ENCODE results near the gene VKORC1. TPM values are rescaled to one million over a fixed set of nuclear protein-coding genes. Genes with fewer than 3 reads are reported as not detected.
A peak's percentile ranks its signal among the peaks of the same experiment; 100 is the strongest.

The VKORC1 gene
- total RNA-seq, 2 donors from 2014 or later: 39.5 to 50.3 TPM

DNA sequence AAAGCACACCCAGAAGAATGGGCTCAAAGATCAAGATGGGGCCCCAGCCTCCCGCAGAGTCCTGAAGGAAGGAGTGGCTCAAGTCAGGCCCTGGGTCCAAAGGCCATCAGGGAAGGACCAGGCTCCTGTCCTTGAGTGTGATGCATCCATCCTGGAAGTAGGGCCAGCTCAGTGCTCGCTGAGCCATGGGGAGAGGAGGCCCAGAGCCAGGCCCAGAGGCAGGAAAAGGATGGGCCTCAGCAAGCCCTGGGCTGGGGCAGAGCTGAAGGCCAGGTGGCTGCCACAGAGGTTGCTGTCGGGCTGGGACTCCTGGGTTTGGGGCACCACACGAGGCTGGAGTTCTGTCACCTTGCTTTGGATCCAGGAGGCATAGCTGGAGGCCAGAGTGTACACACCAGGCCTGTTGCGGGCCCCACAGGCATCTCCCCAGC lies 37.3 kb upstream of the VKORC1 start:
- Histone ChIP-seq H3K9ac (ENCODE audit: low read depth in 2 of 2, low read length in 2 of 2) (peak overlapping the region; percentile 24 to 100), H3K36me3 (no peaks in the 10 kb centered on the region), H3K27ac (peak overlapping the region; percentile 98), H3K4me1 (peaks cover 35% of the 10 kb centered on the region), H3K27me3 (no peaks in the 10 kb centered on the region), H3K9me3 (no peaks in the 10 kb centered on the region), H3K4me3 (no peak overlapping the region)
- DNase-seq: peak; percentile 88
- intact Hi-C loops (cut with DNase I): no loop called here
- TF ChIP-seq, protein P1, sequence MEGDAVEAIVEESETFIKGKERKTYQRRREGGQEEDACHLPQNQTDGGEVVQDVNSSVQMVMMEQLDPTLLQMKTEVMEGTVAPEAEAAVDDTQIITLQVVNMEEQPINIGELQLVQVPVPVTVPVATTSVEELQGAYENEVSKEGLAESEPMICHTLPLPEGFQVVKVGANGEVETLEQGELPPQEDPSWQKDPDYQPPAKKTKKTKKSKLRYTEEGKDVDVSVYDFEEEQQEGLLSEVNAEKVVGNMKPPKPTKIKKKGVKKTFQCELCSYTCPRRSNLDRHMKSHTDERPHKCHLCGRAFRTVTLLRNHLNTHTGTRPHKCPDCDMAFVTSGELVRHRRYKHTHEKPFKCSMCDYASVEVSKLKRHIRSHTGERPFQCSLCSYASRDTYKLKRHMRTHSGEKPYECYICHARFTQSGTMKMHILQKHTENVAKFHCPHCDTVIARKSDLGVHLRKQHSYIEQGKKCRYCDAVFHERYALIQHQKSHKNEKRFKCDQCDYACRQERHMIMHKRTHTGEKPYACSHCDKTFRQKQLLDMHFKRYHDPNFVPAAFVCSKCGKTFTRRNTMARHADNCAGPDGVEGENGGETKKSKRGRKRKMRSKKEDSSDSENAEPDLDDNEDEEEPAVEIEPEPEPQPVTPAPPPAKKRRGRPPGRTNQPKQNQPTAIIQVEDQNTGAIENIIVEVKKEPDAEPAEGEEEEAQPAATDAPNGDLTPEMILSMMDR (IDR thresholded peaks at IDR 0.05): no peak

DNA sequence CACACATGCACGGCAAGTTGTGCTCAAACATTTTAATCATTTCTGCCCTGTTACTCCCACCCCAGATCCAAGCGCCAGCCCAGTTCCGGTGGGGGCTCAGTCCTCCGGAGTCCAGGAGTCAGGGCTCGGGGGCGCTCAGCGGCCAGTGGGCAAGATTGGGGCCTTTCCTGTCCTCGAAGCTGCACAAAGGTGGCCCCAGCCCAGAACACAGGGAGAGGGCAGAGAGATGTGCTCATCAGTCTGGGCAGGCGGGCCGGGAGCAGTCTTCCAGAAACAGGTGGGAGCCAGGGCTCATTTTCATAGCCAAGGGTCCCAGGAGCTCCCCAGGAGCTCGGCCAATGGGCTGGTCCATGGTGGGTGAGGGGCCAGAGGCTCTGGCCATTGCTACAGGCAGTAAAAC lies 36.8 kb upstream of the VKORC1 start:
- peak overlapping the region; percentile 98 for H3K27ac ChIP-seq
- H3K36me3 ChIP-seq: no peaks in the 10 kb centered on the region
- H3K4me3 ChIP-seq: no peak overlapping the region
- peak overlapping the region in 1 of 2 donors; percentile 100 for H3K9ac ChIP-seq (ENCODE audit: low read depth in 2 of 2, low read length in 2 of 2)
- intact Hi-C loops (cut with DNase I): no loop called here
- no peaks in the 10 kb centered on the region for H3K27me3 ChIP-seq
- peaks cover 35% of the 10 kb centered on the region for H3K4me1 ChIP-seq
- no peak for DNase-seq
- H3K9me3 ChIP-seq: no peaks in the 10 kb centered on the region
- TF ChIP-seq, protein P1 (IDR thresholded peaks at IDR 0.05): no peak

DNA sequence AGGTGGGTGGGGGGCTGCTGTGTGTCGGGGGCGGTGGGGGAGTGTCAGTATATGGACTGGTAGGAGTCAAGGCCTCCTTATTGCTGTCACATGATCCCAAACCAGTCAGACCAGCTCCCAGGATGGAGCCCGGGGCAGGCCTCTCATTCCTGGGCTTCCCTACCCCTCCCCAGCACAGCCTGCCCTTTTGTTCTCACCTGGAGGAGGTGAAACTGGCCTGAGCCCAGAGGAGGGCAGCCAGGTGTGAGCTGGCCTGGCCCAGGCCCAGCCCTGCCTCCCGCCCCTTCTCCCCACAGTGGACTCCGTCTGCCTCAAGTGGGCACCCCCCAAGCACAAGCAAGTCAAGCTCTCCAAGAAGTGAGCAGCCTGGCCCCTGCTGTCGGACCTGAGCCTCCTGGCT lies 36.3 kb upstream of the VKORC1 start:
- peak; percentile 96 for DNase-seq
- peak overlapping the region in 1 of 2 donors; percentile 100 for H3K9ac ChIP-seq (ENCODE audit: low read depth in 2 of 2, low read length in 2 of 2)
- no peak overlapping the region for H3K4me3 ChIP-seq
- no peaks in the 10 kb centered on the region for H3K9me3 ChIP-seq
- peak overlapping the region; percentile 98 for H3K27ac ChIP-seq
- no peaks in the 10 kb centered on the region for H3K27me3 ChIP-seq
- TF ChIP-seq, protein P1 (IDR thresholded peaks at IDR 0.05): no peak
- H3K36me3 ChIP-seq: no peaks in the 10 kb centered on the region
- intact Hi-C loops (cut with DNase I): no loop called here
- peaks cover 35% of the 10 kb centered on the region for H3K4me1 ChIP-seq

DNA sequence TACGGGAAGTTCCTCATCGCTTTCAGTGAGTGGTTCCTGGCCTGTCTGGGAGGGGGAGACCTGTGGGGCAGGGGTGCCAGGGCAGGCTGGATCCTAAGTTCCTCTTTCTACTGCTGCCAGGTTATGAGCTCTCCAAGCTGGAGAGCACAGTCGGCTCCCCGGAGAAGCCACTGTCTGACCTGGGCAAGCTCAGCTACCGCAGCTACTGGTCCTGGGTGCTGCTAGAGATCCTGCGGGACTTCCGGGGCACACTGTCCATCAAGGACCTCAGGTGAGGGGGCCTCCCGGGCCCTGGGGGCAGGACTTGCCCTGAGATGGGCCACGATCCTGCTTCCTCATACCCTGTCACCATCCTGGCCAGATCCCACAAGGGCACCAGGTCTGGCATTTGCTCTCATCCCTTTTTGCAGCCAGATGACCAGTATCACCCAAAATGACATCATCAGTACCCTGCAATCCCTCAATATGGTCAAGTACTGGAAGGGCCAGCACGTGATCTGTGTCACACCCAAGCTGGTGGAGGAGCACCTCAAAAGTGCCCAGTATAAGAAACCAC lies 35.8 kb upstream of the VKORC1 start:
- intact Hi-C loops (cut with DNase I): no loop called here
- Histone ChIP-seq H3K9ac (ENCODE audit: low read depth in 2 of 2, low read length in 2 of 2) (peak overlapping the region; percentile 38 to 100), H3K27ac (peak overlapping the region; percentile 98), H3K9me3 (no peaks in the 10 kb centered on the region), H3K4me1 (peaks cover 35% of the 10 kb centered on the region), H3K36me3 (no peaks in the 10 kb centered on the region), H3K27me3 (no peaks in the 10 kb centered on the region), H3K4me3 (no peak overlapping the region)
- no peak for DNase-seq
- TF ChIP-seq, protein P1 (IDR thresholded peaks at IDR 0.05): no peak

DNA sequence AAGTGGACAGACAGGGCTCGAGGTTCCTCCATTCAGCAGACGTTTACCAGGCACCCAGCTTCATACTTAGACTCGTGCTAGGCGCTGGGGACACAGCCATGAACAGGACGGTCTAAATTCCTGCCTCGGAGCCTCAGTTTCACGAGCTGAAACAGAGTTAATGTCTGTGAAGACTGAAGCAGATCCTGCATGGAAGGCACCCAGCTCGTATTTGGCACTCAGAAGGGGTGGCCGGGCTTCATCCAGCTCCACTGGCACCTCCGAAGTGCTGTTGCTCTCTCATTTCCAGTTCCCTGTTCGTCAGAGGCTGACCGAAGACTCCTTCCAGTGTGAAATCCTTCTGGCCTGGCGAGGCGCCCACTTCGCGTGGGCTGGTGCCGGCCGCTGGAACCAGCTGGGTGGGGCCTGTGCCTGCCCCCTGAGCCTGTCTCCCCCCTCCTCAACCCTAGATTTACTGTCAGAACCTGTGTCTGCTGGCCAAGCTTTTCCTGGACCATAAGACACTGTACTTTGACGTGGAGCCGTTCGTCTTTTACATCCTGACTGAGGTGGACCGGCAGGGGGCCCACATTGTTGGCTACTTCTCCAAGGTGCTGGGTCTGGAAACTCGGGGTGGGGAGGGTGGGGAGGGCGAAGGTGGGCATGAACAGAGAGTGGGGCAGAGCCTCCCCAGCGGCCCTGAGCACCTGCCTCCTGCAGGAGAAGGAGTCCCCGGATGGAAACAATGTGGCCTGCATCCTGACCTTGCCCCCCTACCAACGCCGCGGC lies 35.2 kb upstream of the VKORC1 start:
- TF ChIP-seq, protein P1 (IDR thresholded peaks at IDR 0.05): no peak
- no peak overlapping the region for H3K4me3 ChIP-seq
- H3K9me3 ChIP-seq: no peaks in the 10 kb centered on the region
- H3K36me3 ChIP-seq: no peaks in the 10 kb centered on the region
- peaks cover 35% of the 10 kb centered on the region for H3K4me1 ChIP-seq
- peak overlapping the region; percentile 98 for H3K27ac ChIP-seq
- H3K27me3 ChIP-seq: no peaks in the 10 kb centered on the region
- DNase-seq: no peak
- H3K9ac ChIP-seq (ENCODE audit: low read depth in 2 of 2, low read length in 2 of 2): peak overlapping the region; percentile 54 to 100
- intact Hi-C loops (cut with DNase I): no loop called here

Data from colonic mucosa (tissue), 4 donors.